Bronchial epithelial cell (primary cell): ENCODE results near the gene TBC1D10B. TPM values are rescaled to one million over a fixed set of nuclear protein-coding genes. Genes with fewer than 3 reads are reported as not detected.

Experiments
- DNase-seq: peaks from one replicate; pipeline ENCODE4 v3.0.0-alpha.2; 2010; ENCODE audit warnings: low read depth
- FAIRE-seq: peaks from 2 replicates; lab custom pipeline; 2011; peaks lifted over from hg19 to GRCh38; lab: Jason Lieb, UNC
- H3K27me3 ChIP-seq: 2 replicates; pipeline ENCODE4 v1.5.1; 2011; ENCODE audit warnings: low read length; ENCODE audit not compliant: control insufficient read depth, insufficient read depth
- H3K36me3 ChIP-seq: 2 replicates; pipeline ENCODE4 v1.5.1; 2011; ENCODE audit warnings: low read length; ENCODE audit not compliant: control insufficient read depth, insufficient read depth
- H3K4me3 ChIP-seq: 2 replicates; pipeline ENCODE4 v1.5.1; 2011; ENCODE audit warnings: mild to moderate bottlenecking, low read depth, low read length, control low read depth
- total RNA-seq: library from RNA; depleted of rRNA; stranded (reverse); fragments of >200 nt; gene quantifications from 2 replicates; pipeline ENCODE4 v1.2.1, GENCODE V29; 2014
- TF ChIP-seq, protein P1 (sequence below): IDR thresholded peaks from 2 replicates; pipeline ENCODE4 v1.5.1; 2011; ENCODE audit warnings: mild to moderate bottlenecking, moderate library complexity, low read length, control low read depth, inconsistent platforms; ENCODE audit not compliant: insufficient read depth, severe bottlenecking

Gene TBC1D10B
- total RNA-seq, 1 donor from 2014 or later = 13.7 TPM

DNA sequence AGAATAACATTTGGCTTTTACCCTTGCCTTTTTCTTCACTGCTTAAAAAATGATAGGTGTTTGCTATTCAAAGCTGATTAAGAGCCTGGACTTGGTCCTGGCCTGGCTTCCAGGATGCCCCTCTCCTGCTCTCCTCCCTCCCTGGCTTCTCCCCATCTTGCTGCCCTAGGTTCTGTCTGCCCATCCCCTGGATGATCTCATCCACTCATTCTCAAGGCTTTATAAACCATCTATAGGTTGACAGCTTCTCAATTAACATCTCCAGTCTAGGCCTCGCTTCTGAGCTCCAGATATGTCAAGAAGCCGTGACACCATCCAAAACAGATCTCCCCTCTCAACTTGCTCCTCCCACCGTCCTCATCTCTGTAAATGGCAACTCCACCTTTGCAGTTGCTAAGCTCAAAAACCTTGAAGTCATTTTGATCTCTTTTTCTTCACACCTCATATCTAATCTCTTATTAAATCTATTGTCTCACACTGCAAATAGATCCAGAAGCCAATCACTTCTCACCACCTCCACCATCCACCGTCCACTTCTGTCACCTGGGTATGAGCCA is 45.8 kb upstream of the TBC1D10B start:
- DNase-seq = no peak
- FAIRE-seq = no peak
- H3K4me3 ChIP-seq = no peak overlapping the region
- H3K36me3 ChIP-seq = peaks cover 3% of the 10 kb centered on the region
- TF ChIP-seq, protein P1, sequence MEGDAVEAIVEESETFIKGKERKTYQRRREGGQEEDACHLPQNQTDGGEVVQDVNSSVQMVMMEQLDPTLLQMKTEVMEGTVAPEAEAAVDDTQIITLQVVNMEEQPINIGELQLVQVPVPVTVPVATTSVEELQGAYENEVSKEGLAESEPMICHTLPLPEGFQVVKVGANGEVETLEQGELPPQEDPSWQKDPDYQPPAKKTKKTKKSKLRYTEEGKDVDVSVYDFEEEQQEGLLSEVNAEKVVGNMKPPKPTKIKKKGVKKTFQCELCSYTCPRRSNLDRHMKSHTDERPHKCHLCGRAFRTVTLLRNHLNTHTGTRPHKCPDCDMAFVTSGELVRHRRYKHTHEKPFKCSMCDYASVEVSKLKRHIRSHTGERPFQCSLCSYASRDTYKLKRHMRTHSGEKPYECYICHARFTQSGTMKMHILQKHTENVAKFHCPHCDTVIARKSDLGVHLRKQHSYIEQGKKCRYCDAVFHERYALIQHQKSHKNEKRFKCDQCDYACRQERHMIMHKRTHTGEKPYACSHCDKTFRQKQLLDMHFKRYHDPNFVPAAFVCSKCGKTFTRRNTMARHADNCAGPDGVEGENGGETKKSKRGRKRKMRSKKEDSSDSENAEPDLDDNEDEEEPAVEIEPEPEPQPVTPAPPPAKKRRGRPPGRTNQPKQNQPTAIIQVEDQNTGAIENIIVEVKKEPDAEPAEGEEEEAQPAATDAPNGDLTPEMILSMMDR = no peak
- no peaks in the 10 kb centered on the region for H3K27me3 ChIP-seq

DNA sequence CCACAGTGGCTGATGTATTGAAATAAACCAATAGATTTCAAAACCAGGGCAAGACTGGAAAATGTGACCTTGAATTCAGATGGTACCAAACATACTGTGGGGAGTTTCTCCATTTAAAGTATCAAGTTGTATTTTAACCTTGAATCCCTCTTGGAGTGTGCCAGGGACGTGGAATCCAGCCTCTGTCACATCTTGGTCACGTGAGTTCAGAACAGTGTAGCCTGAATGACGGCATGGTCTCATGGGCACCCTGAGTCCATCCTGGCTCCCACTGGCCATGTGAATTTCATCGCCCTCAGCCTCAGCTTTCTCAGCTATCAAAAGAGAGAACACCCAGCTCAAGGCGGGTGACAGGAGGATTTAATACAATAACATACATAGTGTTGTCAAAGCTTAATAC is 43.9 kb upstream of the TBC1D10B start:
- DNase-seq (no peak), FAIRE-seq (no peak)
- peaks cover 3% of the 10 kb centered on the region for H3K36me3 ChIP-seq
- TF ChIP-seq, protein P1 = no peak
- H3K27me3 ChIP-seq = no peaks in the 10 kb centered on the region
- no peak overlapping the region for H3K4me3 ChIP-seq

DNA sequence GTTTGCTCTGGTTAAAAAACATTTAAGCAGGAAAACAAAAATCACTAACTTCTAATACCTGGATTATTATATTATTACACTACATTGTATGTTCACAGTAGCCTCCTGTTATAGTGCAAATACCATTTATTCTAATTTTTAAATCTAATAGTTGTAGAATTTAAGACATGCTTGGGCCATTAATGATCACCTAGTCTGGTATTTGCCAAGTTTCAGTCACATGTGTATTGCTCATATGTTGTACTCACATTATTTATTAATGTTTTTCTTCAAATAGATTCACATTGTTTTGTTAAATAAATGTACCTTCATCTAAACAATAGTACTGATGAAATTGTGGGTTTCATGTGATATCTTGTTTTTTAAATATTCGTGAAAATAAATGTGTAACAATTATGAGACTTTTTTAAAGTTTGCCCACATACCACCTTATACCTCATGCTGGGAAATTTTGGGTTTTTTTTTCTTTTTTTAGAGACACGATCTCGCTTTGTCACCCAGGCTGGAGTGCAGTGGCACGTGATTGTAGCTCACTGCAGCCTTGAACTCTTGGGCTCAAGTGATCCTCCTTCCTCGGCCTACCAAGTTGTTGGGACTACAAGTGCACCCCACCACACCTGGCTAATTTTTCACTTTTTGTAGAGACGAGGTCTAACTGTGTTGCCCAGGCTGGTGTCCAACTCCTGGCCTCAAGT is 43.0 kb upstream of the TBC1D10B start:
- no peaks in the 10 kb centered on the region for H3K27me3 ChIP-seq
- peaks cover 3% of the 10 kb centered on the region for H3K36me3 ChIP-seq
- FAIRE-seq (no peak), DNase-seq (peak; percentile 42)
- H3K4me3 ChIP-seq = no peak overlapping the region
- TF ChIP-seq, protein P1 = no peak

DNA sequence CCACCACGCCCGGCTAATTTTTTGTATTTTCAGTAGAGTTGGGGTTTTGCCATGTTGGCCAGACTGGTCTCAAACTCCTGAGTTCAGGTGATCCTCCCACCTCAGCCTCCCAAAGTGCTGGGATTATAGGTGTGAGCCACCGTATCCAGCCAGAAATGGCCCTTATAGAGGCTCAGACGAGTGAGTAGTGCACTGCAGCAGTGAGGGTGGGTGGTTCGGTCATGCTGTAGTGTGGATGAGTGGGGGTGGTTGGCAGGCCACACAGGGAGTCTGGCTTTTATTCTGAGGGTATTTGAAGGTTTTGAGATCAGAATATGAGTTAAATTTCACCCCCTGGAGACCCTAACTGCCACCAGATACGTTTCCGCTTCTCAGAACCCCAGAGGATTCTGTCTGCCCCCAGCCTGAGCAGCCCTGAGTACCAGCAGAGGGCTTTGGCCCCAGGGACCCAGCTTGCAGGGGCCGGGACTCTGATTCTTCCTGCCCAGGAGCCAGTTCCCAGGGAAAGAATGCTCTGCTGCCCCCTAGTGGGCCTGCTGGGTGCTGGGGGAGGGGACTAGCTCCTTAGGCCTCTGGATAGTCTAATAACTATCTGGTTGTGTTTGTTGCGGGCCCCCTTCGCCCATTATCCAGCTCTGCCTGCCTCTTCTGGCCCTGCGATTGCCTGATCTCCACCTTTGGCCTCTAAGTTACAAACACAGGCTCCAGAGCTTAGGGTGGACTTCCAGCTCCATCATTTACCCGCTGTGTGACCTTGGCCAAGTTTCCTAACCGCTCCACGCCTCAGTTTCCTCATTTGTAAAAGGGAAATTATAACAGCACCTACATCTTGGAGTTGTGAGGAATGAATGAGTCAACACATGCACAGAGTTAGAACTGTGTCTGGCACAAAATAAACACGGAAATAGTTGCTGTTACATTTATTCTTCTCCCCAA is 39.1 kb upstream of the TBC1D10B start:
- H3K4me3 ChIP-seq = no peak overlapping the region
- H3K27me3 ChIP-seq = no peaks in the 10 kb centered on the region
- TF ChIP-seq, protein P1 = peak; percentile 95
- DNase-seq (peak; percentile 66), FAIRE-seq (no peak)
- peaks cover 3% of the 10 kb centered on the region for H3K36me3 ChIP-seq

DNA sequence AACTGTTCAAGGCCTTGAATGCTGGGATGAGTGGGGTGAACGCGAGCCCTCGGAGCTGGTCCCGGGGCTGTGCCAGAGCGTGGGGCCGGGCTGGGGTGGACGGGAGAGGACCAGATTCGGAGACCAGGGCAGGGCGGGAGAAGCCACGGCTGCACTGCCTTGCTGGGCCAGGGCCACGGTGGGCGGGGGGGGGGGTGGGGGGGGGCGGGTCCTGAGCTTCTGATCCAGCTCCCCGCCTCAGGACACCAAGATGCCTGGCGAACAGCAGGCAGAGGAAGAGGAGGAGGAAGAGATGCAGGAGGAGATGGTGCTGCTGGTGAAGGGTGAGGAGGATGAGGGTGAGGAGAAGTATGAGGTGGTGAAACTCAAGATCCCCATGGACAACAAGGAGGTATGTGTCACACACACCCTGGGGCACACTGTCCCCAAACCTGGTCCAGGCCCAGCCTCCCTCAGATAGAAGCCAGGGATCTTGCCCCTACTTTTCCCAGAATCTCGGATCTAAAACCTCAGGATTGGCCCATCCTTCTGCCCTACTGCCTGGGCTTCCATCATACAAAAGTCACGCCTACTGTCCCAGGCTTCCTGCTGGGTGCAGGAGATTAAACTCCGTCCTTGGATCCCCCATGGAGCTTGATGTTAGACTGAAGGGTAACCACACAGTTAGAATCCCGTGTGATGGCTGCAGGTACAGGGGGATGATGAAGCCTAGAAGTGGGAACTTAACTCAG is 37.7 kb upstream of the TBC1D10B start:
- Histone ChIP-seq H3K4me3 (peak overlapping the region; percentile 67), H3K27me3 (no peaks in the 10 kb centered on the region), H3K36me3 (peaks cover 3% of the 10 kb centered on the region)
- no peak for FAIRE-seq
- TF ChIP-seq, protein P1 = no peak
- no peak for DNase-seq
